Colonic mucosa (tissue), 4 donors: ENCODE results near the gene OST4. TPM values are rescaled to one million over a fixed set of nuclear protein-coding genes. Genes with fewer than 3 reads are reported as not detected.

Experiments used
- DNase-seq: peaks from one replicate; pipeline ENCODE4 v3.0.0-alpha.2; 2020
- H3K27ac ChIP-seq: fragments of 200-600 bp; one replicate; pipeline ENCODE4 v1.8.0; 2021
- H3K27me3 ChIP-seq: fragments of 200-600 bp; one replicate; pipeline ENCODE4 v1.8.0; 2021
- H3K36me3 ChIP-seq: fragments of 200-600 bp; one replicate; pipeline ENCODE4 v1.8.0; 2021
- H3K4me1 ChIP-seq: fragments of 200-600 bp; one replicate; pipeline ENCODE4 v1.8.0; 2021; ENCODE audit warnings: mild to moderate bottlenecking
- H3K4me3 ChIP-seq: fragments of 200-600 bp; one replicate; pipeline ENCODE4 v1.8.0; 2021
- H3K9ac ChIP-seq, 2 donors: one replicate each; pipeline ENCODE4 v1.7.0; 2013; ENCODE audit warnings: control low read depth in 2 of 2, low read depth in 2 of 2, low read length in 2 of 2
- H3K9me3 ChIP-seq: fragments of 200-600 bp; one replicate; pipeline ENCODE4 v1.8.0; 2021
- CTCF ChIP-seq: fragments of 200-600 bp; IDR thresholded peaks from one replicate; pipeline ENCODE4 v1.8.0; 2022; ENCODE audit warnings: antibody characterized with exemption, mild to moderate bottlenecking
- intact Hi-C: fragments of 100-400 bp; cut with DNase I; formaldehyde crosslinking; loops from one replicate; pipeline ENCODE4 v1.14.1; 2022
- total RNA-seq, 2 donors: library from RNA; stranded (reverse); fragmentation: NEBNext Ultra II Directional in 1 of 2; extraction: Animal tissue kit (Norgen Biotek cat#: 25700) in 1 of 2; gene quantifications; one replicate each; pipeline ENCODE4 v1.2.1, GENCODE V29; 2021
- donor health status: healthy.
- donor health status: DM: no; HTN: no; CAD: no.
- donor health status: DM: no; HTN: no; CAD: no.

OST4 gene
- total RNA-seq, 2 donors from 2014 or later: 272 to 331 TPM

GRCh38 chr2:27094353-27094984 is 23.0 kb upstream of the OST4 start:
- Histone ChIP-seq H3K9ac (peak overlapping the region in 1 of 2 donors; percentile 9), H3K9me3 (no peaks in the 10 kb centered on the region), H3K27me3 (no peaks in the 10 kb centered on the region), H3K36me3 (no peaks in the 10 kb centered on the region), H3K27ac (no peak overlapping the region), H3K4me3 (no peak overlapping the region), H3K4me1 (peaks cover 15% of the 10 kb centered on the region)
- TF ChIP-seq CTCF: no peak
- intact Hi-C loops: no loop called here
- no peak for DNase-seq

- Histone ChIP-seq H3K4me3 (no peak overlapping the region), H3K9me3 (no peaks in the 10 kb centered on the region), H3K27ac (no peak overlapping the region), H3K27me3 (no peaks in the 10 kb centered on the region), H3K4me1 (peaks cover 15% of the 10 kb centered on the region), H3K9ac (peak overlapping the region in 1 of 2 donors; percentile 9), H3K36me3 (no peaks in the 10 kb centered on the region)
- TF ChIP-seq CTCF: no peak
- intact Hi-C loops: no loop called here
- DNase-seq: no peak
Observed at GRCh38 chr2:27093430-27094352, 22.2 kb upstream of the OST4 start.

- Histone ChIP-seq H3K36me3 (no peaks in the 10 kb centered on the region), H3K27ac (no peak overlapping the region), H3K9ac (no peak overlapping the region), H3K4me3 (no peak overlapping the region), H3K9me3 (no peaks in the 10 kb centered on the region), H3K27me3 (no peaks in the 10 kb centered on the region), H3K4me1 (peaks cover 15% of the 10 kb centered on the region)
- peak; percentile 53 for DNase-seq
- intact Hi-C loops: no loop called here
- TF ChIP-seq CTCF: no peak
Observed at GRCh38 chr2:27092696-27093429, 21.4 kb upstream of the OST4 start.

GRCh38 chr2:27091746-27092695 is 20.6 kb upstream of the OST4 start:
- Histone ChIP-seq H3K36me3 (no peaks in the 10 kb centered on the region), H3K4me1 (peaks cover 22% of the 10 kb centered on the region), H3K27ac (no peak overlapping the region), H3K4me3 (no peak overlapping the region), H3K27me3 (no peaks in the 10 kb centered on the region), H3K9ac (no peak overlapping the region), H3K9me3 (no peaks in the 10 kb centered on the region)
- intact Hi-C loops: no loop called here
- no peak for TF ChIP-seq CTCF
- no peak for DNase-seq
